Measurements from ENCODE around the gene JMJD4. TPM values are rescaled to one million over a fixed set of nuclear protein-coding genes. Genes with fewer than 3 reads are reported as not detected.
"Not testable (repeated sequence)": the region's sequence is repeated elsewhere in the genome, so short reads cannot be mapped to it uniquely, and the experiment has no call there.

JMJD4 gene
- polyA plus RNA-seq, 3 donors, result 7.9 to 11.2 (median 11.2) TPM

DNA sequence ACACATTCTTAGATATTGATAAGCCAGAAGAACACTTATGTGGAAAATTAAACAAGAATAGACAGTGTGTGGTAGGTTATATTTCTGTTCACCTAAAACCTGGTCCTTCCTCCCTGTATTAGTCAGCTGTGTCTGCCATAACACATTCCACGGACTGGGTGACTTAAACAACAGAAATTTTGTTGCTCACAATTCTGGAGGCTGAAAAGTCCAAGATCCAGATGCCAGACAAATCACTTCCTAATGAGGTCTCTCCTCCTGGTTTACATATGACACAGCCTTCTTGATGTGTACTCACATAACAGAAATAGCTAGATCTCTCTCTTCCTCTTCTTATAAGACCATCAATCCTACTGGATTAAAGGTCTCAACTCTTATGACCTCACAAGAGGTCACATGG lies 25.7 kb downstream of the JMJD4 start:
- Histone ChIP-seq H2AFZ (ENCODE audit: insufficient read depth, low read depth, low read length, poor library complexity, severe bottlenecking) (no peak overlapping the region), H3K9ac (ENCODE audit: insufficient read depth, low read length, poor library complexity, severe bottlenecking) (no peak overlapping the region), H3K36me3 (replicated peaks in 1 of 2; ENCODE audit: control insufficient read depth in 1 of 2, insufficient read depth in 2 of 2, low read length in 2 of 2) (no peaks in the 10 kb centered on the region), H3K27ac (ENCODE audit: low read depth in 1 of 2, low read length in 2 of 2) (no peak overlapping the region), H3K79me2 (ENCODE audit: insufficient read depth, low read length) (no peaks in the 10 kb centered on the region), H3K4me2 (replicated peaks; ENCODE audit: extremely low read depth, low read length, poor library complexity, severe bottlenecking) (no peak overlapping the region), H3K4me1 (ENCODE audit: control insufficient read depth in 1 of 2, insufficient read depth in 2 of 2, low read length in 2 of 2) (no peaks in the 10 kb centered on the region), H3K9me3 (replicated peaks in 1 of 2; ENCODE audit: control insufficient read depth in 1 of 2, insufficient read depth in 1 of 2, low read length in 2 of 2) (peaks cover 41 to 48% of the 10 kb centered on the region in 2 donors), H4K20me1 (ENCODE audit: insufficient read depth, low read length) (no peaks in the 10 kb centered on the region), H3K4me3 (replicated peaks in 1 of 3; ENCODE audit: low read depth in 2 of 3, low read length in 3 of 3) (no peak overlapping the region), H3K27me3 (ENCODE audit: control insufficient read depth in 2 of 2, insufficient read depth in 2 of 2, low read length in 2 of 2) (no peaks in the 10 kb centered on the region)
- no peak overlapping the region for H3K4me3 Mint-ChIP-seq
- intact Hi-C loops (cut with micrococcal nuclease), result no loop called here
- WGBS (ENCODE audit: insufficient coverage), result no CpG with 5 or more reads among the region's 1 CpG
- TF ChIP-seq, protein P1, sequence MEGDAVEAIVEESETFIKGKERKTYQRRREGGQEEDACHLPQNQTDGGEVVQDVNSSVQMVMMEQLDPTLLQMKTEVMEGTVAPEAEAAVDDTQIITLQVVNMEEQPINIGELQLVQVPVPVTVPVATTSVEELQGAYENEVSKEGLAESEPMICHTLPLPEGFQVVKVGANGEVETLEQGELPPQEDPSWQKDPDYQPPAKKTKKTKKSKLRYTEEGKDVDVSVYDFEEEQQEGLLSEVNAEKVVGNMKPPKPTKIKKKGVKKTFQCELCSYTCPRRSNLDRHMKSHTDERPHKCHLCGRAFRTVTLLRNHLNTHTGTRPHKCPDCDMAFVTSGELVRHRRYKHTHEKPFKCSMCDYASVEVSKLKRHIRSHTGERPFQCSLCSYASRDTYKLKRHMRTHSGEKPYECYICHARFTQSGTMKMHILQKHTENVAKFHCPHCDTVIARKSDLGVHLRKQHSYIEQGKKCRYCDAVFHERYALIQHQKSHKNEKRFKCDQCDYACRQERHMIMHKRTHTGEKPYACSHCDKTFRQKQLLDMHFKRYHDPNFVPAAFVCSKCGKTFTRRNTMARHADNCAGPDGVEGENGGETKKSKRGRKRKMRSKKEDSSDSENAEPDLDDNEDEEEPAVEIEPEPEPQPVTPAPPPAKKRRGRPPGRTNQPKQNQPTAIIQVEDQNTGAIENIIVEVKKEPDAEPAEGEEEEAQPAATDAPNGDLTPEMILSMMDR (IDR thresholded peaks at IDR 0.05), result no peak
- peaks cover 0 to 4% (median 2%) of the 10 kb centered on the region in 3 donors for H3K27me3 Mint-ChIP-seq (ENCODE audit: low read depth in 3 of 3)
- DNase-seq, result no peak
- no peak overlapping the region for H3K27ac Mint-ChIP-seq
- no peaks in the 10 kb centered on the region for H3K36me3 Mint-ChIP-seq
- H3K9me3 Mint-ChIP-seq, result peaks cover 17 to 61% (median 53%) of the 10 kb centered on the region in 7 donors
- no peaks in the 10 kb centered on the region for H3K4me1 Mint-ChIP-seq

GRCh38 chr1:227707846-227708245 lies 27.3 kb downstream of the JMJD4 start:
- H3K9ac ChIP-seq (ENCODE audit: insufficient read depth, low read length, poor library complexity, severe bottlenecking), result no peak overlapping the region
- no peaks in the 10 kb centered on the region for H3K4me1 Mint-ChIP-seq
- H3K4me3 Mint-ChIP-seq, result no peak overlapping the region
- intact Hi-C loops (cut with micrococcal nuclease), result no loop called here
- H4K20me1 ChIP-seq (ENCODE audit: insufficient read depth, low read length), result no peaks in the 10 kb centered on the region
- TF ChIP-seq, protein P1 (IDR thresholded peaks at IDR 0.05), result no peak
- H3K4me1 ChIP-seq (ENCODE audit: control insufficient read depth in 1 of 2, insufficient read depth in 2 of 2, low read length in 2 of 2), result no peaks in the 10 kb centered on the region
- no peaks in the 10 kb centered on the region for H3K79me2 ChIP-seq (ENCODE audit: insufficient read depth, low read length)
- WGBS (ENCODE audit: insufficient coverage), result 40% methylated on average over 1 of the region's 1 CpG
- H3K27ac Mint-ChIP-seq, result no peak overlapping the region
- H3K36me3 ChIP-seq (replicated peaks in 1 of 2; ENCODE audit: control insufficient read depth in 1 of 2, insufficient read depth in 2 of 2, low read length in 2 of 2), result no peaks in the 10 kb centered on the region
- H3K36me3 Mint-ChIP-seq, result no peaks in the 10 kb centered on the region
- no peak for DNase-seq
- H2AFZ ChIP-seq (ENCODE audit: insufficient read depth, low read depth, low read length, poor library complexity, severe bottlenecking), result no peak overlapping the region
- no peak overlapping the region for H3K27ac ChIP-seq (ENCODE audit: low read depth in 1 of 2, low read length in 2 of 2)
- H3K4me3 ChIP-seq (replicated peaks in 1 of 3; ENCODE audit: low read depth in 2 of 3, low read length in 3 of 3), result no peak overlapping the region
- no peaks in the 10 kb centered on the region for H3K27me3 ChIP-seq (ENCODE audit: control insufficient read depth in 2 of 2, insufficient read depth in 2 of 2, low read length in 2 of 2)
- peaks cover 28 to 45% of the 10 kb centered on the region in 2 donors for H3K9me3 ChIP-seq (replicated peaks in 1 of 2; ENCODE audit: control insufficient read depth in 1 of 2, insufficient read depth in 1 of 2, low read length in 2 of 2)
- H3K9me3 Mint-ChIP-seq, result peaks cover 20 to 61% (median 51%) of the 10 kb centered on the region in 7 donors
- no peak overlapping the region for H3K4me2 ChIP-seq (replicated peaks; ENCODE audit: extremely low read depth, low read length, poor library complexity, severe bottlenecking)
- H3K27me3 Mint-ChIP-seq (ENCODE audit: low read depth in 3 of 3), result peaks cover 0 to 2% (median 0%) of the 10 kb centered on the region in 3 donors

- H3K27ac ChIP-seq (ENCODE audit: low read depth in 1 of 2, low read length in 2 of 2); H3K36me3 Mint-ChIP-seq; H3K36me3 ChIP-seq (replicated peaks in 1 of 2; ENCODE audit: control insufficient read depth in 1 of 2, insufficient read depth in 2 of 2, low read length in 2 of 2); H3K4me3 Mint-ChIP-seq; H3K79me2 ChIP-seq (ENCODE audit: insufficient read depth, low read length); H3K27me3 Mint-ChIP-seq (ENCODE audit: low read depth in 3 of 3); H3K27me3 ChIP-seq (ENCODE audit: control insufficient read depth in 2 of 2, insufficient read depth in 2 of 2, low read length in 2 of 2); H3K9ac ChIP-seq (ENCODE audit: insufficient read depth, low read length, poor library complexity, severe bottlenecking); H3K4me3 ChIP-seq (replicated peaks in 1 of 3; ENCODE audit: low read depth in 2 of 3, low read length in 3 of 3); H3K4me1 ChIP-seq (ENCODE audit: control insufficient read depth in 1 of 2, insufficient read depth in 2 of 2, low read length in 2 of 2); H2AFZ ChIP-seq (ENCODE audit: insufficient read depth, low read depth, low read length, poor library complexity, severe bottlenecking); H3K4me1 Mint-ChIP-seq; H3K27ac Mint-ChIP-seq; DNase-seq; intact Hi-C loops (cut with micrococcal nuclease); H3K4me2 ChIP-seq (replicated peaks; ENCODE audit: extremely low read depth, low read length, poor library complexity, severe bottlenecking); H4K20me1 ChIP-seq (ENCODE audit: insufficient read depth, low read length): not testable (repeated sequence)
- no CpG with 5 or more reads among the region's 1 CpG for WGBS (ENCODE audit: insufficient coverage)
- H3K9me3 Mint-ChIP-seq, result peaks cover 23 to 63% (median 58%) of the 10 kb centered on the region in 7 donors
- peaks cover 19 to 36% of the 10 kb centered on the region in 2 donors for H3K9me3 ChIP-seq (replicated peaks in 1 of 2; ENCODE audit: control insufficient read depth in 1 of 2, insufficient read depth in 1 of 2, low read length in 2 of 2)
Measured at GRCh38 chr1:227701631-227702030, 33.5 kb downstream of the JMJD4 start.

All from CD14-positive monocyte (primary cell).